GM18861 (cell line): ENCODE data around the gene NOX4.
"Not testable (repeated sequence)": the region's sequence is repeated elsewhere in the genome, so short reads cannot be mapped to it uniquely, and the experiment has no call there.

Experiments used
- ATAC-seq: cut with Tn5 transposase; IDR thresholded peaks from one replicate; pipeline ENCODE4 v1.9.1; 2021; ENCODE audit not compliant: unreplicated experiment

NOX4 gene

DNA sequence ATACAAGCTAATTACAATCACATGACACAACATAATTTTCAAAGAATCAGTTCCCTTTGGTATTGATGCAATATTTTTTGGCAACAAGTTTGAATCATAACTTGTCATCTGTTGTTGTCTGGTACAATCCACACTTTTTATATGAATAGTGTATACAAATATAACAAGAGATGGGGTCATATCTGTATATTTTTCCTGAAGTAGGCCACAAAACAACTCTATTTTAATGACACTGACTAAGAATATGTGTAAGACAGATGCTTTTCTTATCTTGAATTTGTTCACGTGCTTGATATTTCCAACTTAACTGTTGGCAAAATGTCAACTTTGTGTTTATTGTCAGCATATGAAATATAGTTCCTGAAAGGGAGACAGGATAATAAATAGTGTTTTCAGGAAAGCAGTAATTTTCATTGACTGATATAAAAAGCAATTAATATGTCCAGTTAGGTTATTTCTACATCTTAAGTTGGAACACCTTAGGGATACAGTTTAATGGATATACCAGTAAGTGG is 27.9 kb downstream of the NOX4 start:
- no peak for ATAC-seq

DNA sequence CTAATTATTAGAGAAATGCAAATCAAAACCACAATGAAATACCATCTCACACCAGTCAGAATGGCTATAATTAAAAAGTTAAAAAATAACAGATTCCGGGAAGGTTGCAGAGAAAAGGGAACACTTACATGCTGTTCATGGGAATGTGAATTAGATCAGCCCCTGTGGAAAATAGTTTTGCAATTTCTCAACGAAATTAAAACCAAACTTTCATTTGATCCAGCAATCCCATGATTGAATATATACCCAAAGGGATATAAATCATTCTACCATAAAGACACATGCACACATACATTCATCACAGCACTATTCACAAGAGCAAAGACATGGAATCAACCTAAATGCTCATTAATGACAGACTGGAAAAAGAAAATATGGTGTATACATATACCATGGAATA is 32.5 kb downstream of the NOX4 start:
- no peak for ATAC-seq

DNA sequence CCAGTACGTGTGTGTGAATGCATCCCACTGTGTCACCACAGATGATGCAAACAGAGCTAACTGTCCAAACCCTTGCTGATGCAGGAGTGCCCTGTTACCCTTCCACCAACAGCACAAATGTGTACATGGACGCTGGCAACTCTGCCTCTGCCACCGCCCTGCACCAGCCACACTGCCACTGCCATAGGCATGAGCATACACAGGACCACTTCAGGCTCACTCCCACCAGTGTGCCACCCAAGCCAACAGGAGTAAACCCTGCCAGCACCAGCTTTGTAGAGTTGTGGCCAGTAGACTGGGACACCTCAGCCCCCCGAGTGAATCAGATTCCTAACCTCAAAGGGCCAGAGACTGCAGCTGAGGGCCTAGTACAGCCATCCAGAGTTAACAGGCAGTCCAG is 34.0 kb downstream of the NOX4 start:
- ATAC-seq = no peak

DNA sequence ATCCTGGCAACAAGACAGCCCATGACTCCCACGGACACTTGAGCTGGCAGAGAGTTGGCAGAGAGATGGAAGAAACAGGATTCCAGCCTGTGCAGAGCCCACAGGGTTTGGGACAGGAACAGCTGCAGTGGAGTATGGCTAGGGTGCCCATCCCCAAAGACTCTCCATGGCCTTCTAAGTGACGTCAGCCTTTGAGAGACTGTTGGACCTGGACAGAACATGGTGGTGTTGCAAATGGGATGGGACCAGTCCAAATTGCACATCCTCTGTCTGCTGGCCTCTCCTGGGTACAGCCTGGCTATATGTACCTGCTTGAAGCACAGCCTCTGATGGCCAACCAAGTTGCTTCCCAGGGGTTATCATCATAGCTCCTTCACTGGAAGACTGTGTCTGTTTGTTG is 34.5 kb downstream of the NOX4 start:
- ATAC-seq = no peak

DNA sequence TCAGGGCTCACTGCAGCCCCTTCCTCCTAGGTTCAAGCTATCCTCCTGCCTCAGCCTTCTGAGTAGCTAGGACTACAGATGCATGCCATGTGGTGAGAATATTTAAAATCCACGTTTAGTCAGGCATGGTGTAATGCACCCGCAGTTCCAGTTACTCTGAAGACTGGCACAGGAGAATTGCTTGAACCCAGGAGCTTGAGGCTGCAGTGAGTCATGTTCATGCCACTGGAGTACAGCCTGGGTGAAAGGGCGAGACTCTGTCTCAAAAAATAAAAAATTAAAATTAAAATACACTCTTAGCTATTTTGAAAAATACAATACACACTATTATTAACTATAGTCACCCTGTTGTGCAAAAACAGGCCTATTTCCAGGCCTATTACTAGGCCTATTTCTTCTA is 38.4 kb downstream of the NOX4 start:
- no peak for ATAC-seq

DNA sequence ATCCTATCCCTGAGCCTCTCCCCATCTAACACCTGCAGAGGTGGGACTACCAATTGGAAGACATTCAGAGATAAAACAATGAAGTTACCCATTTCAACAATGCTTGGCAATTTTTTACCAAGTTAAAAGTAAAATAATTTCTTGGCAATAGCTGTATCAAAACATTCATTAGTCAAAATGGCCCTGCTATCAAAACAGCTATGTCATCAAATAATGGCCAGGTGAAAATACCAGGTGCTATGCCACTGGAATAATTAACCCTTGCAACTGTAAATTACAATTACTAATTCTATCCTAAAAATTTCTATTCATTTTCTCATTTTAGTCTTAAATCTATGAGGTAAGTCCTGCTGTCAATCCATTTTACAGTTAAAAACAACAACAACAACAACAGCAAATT is 43.3 kb downstream of the NOX4 start:
- no peak for ATAC-seq

DNA sequence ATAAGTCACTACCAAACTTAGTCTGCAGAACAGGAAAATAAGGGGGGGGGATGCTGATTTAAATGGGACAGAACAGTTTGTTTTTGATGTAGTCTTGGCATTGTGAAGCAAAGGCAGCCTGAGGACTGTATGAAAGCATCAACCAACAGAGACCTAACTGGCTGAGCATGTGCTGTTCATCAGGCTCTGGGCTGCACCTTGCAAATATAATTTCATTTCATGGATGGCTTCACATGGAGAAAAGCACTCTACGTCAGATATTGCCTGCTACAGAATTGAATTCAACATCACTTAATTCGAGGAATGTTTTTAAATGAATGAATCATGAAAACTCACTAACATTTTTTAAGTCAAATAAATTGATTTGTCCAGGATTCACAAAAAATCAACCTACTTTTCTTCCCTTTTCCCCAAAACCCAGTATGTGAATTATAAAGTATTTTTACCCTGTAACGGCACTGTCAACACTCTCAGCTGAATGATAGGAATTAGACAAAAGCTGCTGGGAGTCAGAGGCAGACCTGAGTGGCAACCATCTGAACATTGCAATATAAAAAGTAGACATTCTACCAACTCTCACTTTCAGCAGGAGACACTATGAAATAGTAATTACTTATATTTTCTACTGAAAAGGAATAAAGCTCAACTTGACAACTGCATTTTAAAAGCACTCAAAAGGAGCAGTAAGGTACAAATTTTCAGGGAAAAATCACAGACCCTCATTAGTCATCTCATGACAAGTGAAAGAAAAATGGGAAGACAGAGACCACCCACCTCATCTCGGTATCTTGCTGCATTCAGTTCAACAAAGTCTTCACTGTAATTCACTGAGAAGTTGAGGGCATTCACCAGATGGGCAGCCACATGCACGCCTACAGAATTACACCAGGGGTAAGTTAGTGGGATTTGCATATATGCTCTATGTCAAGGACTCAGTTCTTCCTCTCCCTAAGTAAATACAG is 47.5 kb downstream of the NOX4 start:
- no peak for ATAC-seq

DNA sequence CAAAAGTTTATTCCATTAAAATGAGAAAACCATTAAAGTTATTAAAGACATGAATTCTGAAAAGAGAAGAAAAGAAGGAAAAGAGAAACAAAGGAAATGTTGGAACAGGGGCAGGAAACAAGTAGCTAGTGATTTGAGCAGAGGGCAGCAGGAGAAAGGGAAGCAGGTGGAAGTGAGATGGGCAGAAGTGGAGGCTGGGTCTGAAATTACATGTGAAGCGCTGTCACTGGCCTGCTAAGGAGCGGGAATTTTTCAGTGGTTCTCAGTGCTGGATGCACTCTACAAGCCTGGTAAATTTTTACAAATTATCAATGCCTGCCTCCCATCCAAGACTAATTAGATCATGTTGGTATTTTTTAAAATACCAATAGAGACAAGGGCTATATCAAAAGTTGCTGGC is 48.4 kb downstream of the NOX4 start:
- ATAC-seq = no peak

DNA sequence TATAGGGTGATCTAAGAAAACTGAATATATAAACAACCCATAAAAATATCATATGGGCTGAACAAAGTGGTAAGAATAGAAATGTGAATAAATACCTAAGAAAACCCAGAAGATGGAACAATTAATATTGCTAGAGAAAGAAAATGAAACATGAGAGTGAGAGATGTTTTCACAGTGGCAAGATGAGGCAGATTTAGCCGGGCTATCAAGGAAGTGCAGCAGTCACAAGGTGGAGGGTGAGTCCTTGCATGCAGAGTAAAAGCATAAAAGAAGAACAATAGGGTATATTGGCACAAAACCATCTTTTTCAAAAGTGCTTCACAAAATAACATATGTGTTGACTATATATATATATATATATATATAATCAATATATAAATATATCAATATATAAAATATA is 49.6 kb downstream of the NOX4 start:
- no peak for ATAC-seq

DNA sequence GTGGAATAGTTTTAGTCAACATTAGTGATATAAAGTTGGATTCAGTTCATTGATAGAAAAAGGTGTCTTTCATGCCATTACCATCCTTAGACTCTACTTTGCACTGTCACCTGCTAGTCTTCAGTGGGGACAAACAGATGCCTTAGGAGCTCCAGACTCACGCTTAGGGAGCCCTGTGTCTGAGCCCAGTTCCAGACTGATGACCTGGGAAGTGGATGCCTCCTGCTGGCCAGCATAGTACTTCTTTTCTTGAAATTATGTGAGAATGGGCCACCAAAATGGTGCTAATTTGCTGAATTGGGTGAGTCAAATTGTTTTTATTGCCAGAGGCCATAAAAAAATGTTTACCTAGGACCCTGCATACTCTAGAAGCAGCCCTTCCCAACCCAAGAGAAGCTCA is 53.9 kb downstream of the NOX4 start:
- no peak for ATAC-seq

DNA sequence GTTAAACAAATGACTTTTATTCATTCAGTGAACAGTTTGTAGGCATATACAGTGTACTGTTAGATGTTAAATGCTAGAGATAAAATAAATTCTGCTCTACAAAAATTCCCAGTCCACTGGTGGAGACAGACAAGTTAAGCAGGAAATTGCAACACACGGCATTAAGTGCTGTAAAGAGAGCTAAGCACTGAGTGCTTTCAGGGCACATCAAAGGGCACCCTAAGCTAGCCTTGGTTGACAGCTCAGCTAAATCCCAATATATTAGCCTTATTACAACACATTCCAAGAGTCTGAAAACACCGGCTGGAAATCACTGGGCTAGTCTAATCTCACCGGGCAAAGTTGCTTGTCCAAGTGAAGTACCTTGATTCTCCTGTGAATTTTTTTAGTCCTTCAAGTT is 55.1 kb downstream of the NOX4 start:
- ATAC-seq = no peak

DNA sequence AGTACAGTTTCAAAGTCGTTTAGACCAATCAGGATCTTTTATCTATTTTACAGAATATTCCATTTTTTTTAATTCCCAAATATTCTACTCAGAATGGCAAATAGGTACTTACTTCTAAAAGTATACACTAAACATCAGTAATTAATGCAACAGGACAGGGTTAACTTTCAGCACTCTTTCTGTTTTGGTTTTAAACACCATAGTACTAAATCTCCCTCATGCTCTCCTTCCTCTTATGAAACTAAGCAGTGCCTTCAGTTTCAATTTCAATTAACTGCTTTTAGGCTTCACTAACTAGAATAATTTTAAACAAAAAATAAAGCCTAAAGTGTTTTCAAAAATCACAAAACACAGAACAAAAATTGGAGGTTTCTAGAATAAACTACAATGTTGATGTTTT is 57.9 kb downstream of the NOX4 start:
- no peak for ATAC-seq

DNA sequence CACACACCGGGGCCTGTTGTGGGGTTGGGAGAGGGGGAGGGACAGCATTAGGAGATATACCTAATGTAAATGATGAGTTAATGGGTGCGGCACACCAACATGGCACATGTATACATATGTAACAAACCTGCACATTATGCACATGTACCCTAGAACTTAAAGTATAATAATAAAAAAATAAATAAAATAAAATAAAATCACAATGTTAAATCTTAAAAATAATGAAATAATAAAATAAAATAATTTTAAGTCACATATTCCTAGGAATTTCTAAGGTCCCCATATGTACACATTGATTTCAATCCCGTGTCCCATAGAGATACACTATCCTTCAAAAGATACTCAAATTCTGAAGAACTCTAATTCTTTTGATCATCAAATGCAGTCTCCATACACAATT is 59.0 kb downstream of the NOX4 start:
- ATAC-seq = not testable (repeated sequence)

DNA sequence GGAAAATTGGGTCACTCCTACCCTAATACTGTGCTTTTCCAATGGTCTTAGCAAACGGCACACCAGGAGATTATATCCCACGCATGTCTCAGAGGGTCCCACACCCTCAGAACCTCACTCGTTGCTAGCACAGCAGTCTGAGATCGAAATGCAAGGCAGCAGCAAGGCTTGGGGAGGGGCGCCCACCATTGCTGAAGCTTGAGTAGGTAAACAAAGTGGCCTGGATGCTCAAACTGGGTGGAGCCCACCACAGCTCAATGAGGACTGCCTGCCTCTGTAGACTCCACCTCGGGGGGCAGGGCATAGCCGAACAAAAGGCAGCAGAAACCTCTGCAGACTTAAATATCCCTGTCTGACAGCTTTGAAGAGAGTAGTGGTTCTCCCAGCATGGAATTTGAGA is 64.7 kb downstream of the NOX4 start:
- ATAC-seq = not testable (repeated sequence)

DNA sequence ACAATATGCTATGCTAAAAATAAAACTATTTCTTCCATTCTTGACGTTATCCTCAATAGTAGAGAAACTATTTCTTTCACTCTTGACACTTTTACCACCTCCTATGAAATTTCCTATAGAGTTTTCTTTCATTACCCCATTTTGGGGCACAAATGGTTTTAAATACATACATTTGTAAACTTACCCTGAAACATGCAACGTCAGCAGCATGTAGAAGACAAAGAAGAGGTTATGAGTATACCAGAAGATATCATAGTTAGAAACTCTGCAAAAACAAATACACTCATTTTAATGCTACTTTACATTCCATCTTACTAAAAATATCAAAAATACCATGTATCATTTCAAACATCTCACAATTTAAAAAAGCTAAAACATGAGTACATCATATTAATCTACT is 69.5 kb downstream of the NOX4 start:
- no peak for ATAC-seq

DNA sequence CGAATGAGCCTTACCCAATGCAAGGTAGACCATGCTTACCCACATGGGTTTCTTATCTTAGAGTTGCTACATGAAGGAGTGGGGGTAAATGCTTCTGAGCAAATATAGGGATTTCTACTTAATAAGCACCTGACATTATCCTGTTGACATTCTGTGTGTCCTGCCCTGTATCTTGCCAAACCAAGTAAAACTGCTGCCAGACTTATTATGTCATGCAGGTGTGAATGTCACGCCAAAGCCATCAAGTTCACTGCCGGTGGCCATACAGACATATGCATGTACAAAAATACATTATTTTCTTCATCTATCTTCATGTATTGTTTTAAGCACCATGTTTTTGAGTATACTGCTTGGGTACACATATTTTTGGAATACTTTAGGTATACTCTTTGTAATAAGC is 70.2 kb downstream of the NOX4 start:
- no peak for ATAC-seq

DNA sequence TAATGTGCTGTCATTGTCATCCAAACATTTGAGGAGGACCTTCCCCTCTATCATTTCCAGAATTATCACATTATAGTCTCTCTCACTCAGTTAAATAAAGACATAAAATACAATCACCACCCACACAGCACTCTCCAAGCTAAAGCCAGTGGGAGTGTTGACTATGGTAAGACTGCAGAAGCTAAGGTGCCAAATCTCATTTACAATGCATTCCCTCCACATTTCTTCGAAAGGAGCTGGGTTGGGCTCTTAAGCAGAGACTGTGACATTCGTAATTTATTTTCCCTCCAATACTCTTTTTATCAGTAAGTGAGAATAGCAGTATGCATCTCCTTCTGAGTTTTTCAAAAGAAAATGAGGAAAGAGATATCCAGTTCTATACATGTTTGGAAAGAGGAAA is 74.2 kb downstream of the NOX4 start:
- ATAC-seq = no peak

DNA sequence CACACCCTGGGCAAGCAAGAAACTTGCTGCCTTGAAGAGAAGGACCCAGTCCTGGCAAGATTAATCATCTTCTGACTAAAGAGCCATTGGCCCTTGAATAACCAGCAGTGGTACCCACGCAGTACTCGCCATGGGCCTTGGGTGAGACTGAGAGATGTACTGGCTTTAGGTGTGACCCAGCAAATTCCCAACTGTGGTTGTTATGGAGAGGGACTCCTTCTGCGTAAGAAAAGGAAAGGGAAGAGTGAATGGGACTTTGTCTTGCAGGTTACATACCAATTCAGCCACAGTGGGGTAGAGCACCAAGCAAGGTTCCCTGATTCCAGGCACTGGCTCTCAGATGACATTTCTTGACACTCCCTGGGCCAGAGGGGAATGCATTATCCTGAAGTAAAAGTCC is 80.1 kb downstream of the NOX4 start:
- not testable (repeated sequence) for ATAC-seq

DNA sequence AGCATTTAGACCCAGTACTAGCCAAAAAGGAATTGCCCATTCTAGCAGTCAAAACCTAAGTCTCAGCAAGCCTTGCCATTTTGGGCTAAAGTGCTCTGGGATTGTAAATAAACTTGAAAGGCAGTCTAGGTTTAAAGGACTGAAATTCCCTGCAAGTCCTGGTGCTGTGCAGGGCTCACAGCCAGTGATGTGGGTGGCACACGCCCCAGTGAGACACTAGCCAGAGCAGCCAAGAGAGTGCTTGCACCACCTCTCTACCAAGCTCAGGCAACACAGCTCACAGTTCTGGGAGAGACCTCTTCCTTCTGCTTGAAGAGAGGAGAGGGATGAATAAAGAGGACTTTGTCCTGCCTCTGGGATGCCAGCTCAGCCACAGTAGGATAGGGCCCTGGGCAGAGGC is 80.5 kb downstream of the NOX4 start:
- not testable (repeated sequence) for ATAC-seq

DNA sequence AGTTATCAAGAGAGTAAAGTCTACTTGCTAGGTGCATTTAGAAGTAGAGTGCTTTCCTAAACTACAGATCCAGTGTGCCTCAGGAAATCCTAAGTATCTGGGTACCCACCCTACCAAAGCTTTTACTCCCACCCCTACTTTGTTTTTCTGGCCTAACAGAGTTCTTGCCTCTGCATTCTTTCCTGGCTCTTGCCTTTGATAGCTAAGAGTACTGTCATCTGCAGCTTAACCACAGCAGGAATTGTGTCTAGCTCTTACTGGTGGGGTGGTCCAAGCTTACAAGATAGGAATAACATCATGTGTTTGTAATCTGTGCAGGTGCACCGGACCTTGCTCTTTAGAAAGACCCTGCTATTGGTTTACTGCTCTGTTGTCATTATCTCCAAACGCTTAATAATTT is 82.7 kb downstream of the NOX4 start:
- ATAC-seq = not testable (repeated sequence)

DNA sequence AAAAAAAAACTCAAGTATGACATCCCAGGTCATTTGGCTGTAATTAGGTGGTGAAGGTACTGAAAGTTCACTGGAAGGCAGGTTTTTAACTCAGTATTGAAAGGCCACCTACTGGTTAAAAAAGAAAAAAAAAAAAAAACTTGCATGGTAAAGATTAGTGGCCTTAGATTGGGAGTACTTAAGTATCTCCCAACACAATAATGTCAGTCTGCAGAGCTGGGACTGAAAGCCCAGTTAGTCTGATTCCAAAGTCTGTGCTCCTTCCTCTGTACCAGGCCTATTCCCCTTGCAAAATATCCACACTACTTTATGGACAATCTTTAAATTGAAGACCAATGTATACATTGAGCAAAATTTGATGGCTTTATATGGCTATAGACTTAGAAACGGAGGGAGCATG is 85.5 kb downstream of the NOX4 start:
- ATAC-seq = no peak

DNA sequence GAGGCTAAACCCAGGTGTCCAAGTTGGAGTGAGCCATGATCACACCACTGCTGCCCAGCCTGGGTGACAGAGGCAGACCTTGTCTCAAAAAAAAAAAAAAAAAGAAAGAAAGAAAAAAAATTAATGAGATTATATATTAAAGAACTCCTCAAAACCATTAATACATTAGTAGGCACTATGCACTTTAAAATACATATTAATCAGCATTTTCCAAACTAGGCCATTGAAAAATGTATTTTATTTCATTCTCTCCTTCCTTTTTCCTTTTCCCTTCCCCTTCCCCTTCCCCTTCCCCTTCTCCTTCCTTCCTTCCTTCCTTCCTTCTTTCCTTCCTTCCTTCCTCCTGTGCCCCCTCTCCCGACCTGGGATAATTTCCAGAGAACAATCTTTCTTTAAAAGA is 99.5 kb downstream of the NOX4 start:
- not testable (repeated sequence) for ATAC-seq

DNA sequence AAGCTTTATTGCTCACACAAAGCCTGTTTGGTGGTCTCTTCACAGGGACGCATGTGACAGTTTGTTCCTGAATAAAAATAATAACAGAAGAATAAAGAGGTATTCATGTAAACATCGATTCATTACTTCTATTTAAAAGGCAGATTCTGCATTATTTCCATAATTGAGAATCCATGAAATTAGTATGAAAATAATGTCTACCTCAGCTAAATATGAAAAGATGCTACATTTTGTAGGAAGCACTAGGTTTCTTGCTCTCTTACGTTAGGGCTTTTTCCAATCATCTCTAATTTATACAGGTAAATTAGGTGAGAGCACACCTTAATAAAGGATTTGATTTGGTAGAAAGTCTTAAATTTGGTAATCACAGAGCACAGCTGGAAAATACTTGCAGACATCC is 103.7 kb downstream of the NOX4 start:
- ATAC-seq = not testable (repeated sequence)
